ENCODE results near the gene SPOCK1. TPM values are rescaled to one million over a fixed set of nuclear protein-coding genes. Genes with fewer than 3 reads are reported as not detected.

The SPOCK1 gene
- total and polyA plus RNA-seq, 2 donors (not counting 3 experiments of a cell fraction or from before 2014, with no cell fraction given), result 144 to 280 TPM

DNA sequence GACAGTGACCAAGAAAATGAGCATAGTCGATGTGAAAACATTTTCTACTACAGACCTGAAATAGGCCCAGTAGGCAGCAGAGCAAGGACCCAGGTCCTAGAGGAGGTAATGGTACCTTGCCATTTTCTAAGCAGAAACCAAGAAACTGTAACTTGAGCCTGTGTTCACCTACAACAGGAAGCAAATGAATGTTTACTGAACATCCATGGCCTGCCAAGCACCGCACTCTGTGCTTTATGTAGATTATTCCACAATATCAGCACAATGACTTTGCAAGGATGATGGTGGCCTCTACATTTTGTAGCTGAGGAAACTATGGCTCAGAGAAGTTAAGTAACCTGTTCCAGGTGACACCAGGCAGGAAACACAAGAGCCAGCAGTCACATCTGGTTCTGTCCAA, 215.3 kb downstream of the SPOCK1 start:
- Histone ChIP-seq H3K27me3 (ENCODE audit: control insufficient read depth in 2 of 2, insufficient read depth in 2 of 2, low read length in 2 of 2) (no peaks in the 10 kb centered on the region), H3K4me2 (ENCODE audit: insufficient read depth, low read length) (no peak overlapping the region), H3K36me3 (ENCODE audit: control insufficient read depth in 2 of 2, extremely low read depth in 1 of 2, insufficient read depth in 2 of 2, low read length in 2 of 2) (no peaks in the 10 kb centered on the region), H3K4me1 (ENCODE audit: control insufficient read depth, extremely low read depth, insufficient read depth, low read length) (no peaks in the 10 kb centered on the region), H3K9ac (replicated peaks; ENCODE audit: extremely low read depth, insufficient read depth, low read length) (no peak overlapping the region), H3K27ac (ENCODE audit: insufficient read depth, low read depth, low read length) (no peak overlapping the region), H3K9me3 (replicated peaks; ENCODE audit: control insufficient read depth, insufficient read depth, low read length) (no peaks in the 10 kb centered on the region), H3K4me3 (replicated peaks in 1 of 3; ENCODE audit: insufficient read depth in 1 of 3, low read depth in 1 of 3, low read length in 3 of 3) (no peak overlapping the region), H4K20me1 (replicated peaks; ENCODE audit: control insufficient read depth, extremely low read depth, insufficient read depth, low read length) (no peaks in the 10 kb centered on the region), H3K9me1 (replicated peaks; ENCODE audit: control insufficient read depth, extremely low read depth, insufficient read depth, low read length) (no peaks in the 10 kb centered on the region), H2AFZ (ENCODE audit: low read depth, low read length) (no peak overlapping the region), H3K79me2 (ENCODE audit: control insufficient read depth, insufficient read depth, low read length) (peaks cover 31% of the 10 kb centered on the region)
- intact Hi-C loops (cut with micrococcal nuclease) (no loop called here), dilution Hi-C loops (cut with MboI; ENCODE audit: extremely low pct_ligation_motif_present, low sequenced_read_pairs) (no loop called here)
- TF ChIP-seq POLR2A (IDR thresholded peaks at IDR 0.05; ENCODE audit: low read depth, low read length), result no peak
- TF ChIP-seq JUN (IDR thresholded peaks at IDR 0.05; ENCODE audit: borderline replicate concordance, insufficient read depth, insufficient read length, low read depth), result no peak
- TF ChIP-seq, protein P1, sequence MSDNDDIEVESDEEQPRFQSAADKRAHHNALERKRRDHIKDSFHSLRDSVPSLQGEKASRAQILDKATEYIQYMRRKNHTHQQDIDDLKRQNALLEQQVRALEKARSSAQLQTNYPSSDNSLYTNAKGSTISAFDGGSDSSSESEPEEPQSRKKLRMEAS (IDR thresholded peaks at IDR 0.05; ENCODE audit: insufficient read depth, insufficient read length), result no peak
- TF ChIP-seq POLR2AphosphoS5 (IDR thresholded peaks at IDR 0.05; ENCODE audit: insufficient read depth, low read depth, low read length), result no peak
- TF ChIP-seq FOS (IDR thresholded peaks at IDR 0.05; ENCODE audit: borderline replicate concordance, insufficient read depth, low read length), result no peak
- TF ChIP-seq EZH2 (IDR thresholded peaks at IDR 0.05; ENCODE audit: borderline replicate concordance, low read depth, low read length, severe bottlenecking), result no peak
- FAIRE-seq, result no peak
- ChIA-PET POLR2A (no interaction called here), CTCF (no interaction called here)
- no TSS peak for BruUV-seq (replicated peaks)
- no peak for DNase-seq (ENCODE audit: low read depth, low spot score)

DNA sequence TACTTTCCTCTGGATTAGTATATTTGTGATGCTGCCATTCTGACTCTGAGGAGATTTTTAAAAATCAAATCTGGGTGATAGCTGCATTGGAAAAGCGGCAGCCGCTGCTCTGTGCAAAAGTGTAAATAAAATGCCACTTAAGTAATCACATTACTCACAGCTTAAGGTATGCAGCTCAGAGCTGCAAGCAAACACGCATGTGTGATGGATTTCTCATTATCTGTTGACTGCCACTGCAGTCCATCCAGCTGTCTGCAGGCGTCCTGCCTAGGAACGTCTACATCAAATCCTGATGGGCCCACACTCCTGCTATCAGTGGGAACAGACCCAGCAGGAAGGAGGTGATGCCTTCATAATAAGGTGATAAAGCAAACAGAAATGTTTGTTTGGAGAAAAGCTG, 216.9 kb downstream of the SPOCK1 start:
- no peaks in the 10 kb centered on the region for H3K36me3 ChIP-seq (ENCODE audit: control insufficient read depth in 2 of 2, extremely low read depth in 1 of 2, insufficient read depth in 2 of 2, low read length in 2 of 2)
- dilution Hi-C loops (cut with MboI; ENCODE audit: extremely low pct_ligation_motif_present, low sequenced_read_pairs), result no loop called here
- H4K20me1 ChIP-seq (replicated peaks; ENCODE audit: control insufficient read depth, extremely low read depth, insufficient read depth, low read length), result no peaks in the 10 kb centered on the region
- TF ChIP-seq, protein P1 (IDR thresholded peaks at IDR 0.05; ENCODE audit: insufficient read depth, insufficient read length), result no peak
- no TSS peak for BruUV-seq (replicated peaks)
- intact Hi-C loops (cut with micrococcal nuclease), result no loop called here
- H3K4me2 ChIP-seq (ENCODE audit: insufficient read depth, low read length), result no peak overlapping the region
- H3K4me3 ChIP-seq (replicated peaks in 1 of 3; ENCODE audit: insufficient read depth in 1 of 3, low read depth in 1 of 3, low read length in 3 of 3), result no peak overlapping the region
- no peak overlapping the region for H3K9ac ChIP-seq (replicated peaks; ENCODE audit: extremely low read depth, insufficient read depth, low read length)
- peak; percentile 21 for DNase-seq (ENCODE audit: low read depth, low spot score)
- ChIA-PET CTCF (interaction anchor here (1.0 to 1.7 kb wide), 3 partner anchors 11 to 38 kb away, joined by 3 to 8 read pairs (median 3); no protein-coding TSS in a partner anchor), POLR2A (no interaction called here)
- no peak overlapping the region for H2AFZ ChIP-seq (ENCODE audit: low read depth, low read length)
- no peaks in the 10 kb centered on the region for H3K27me3 ChIP-seq (ENCODE audit: control insufficient read depth in 2 of 2, insufficient read depth in 2 of 2, low read length in 2 of 2)
- no peaks in the 10 kb centered on the region for H3K9me1 ChIP-seq (replicated peaks; ENCODE audit: control insufficient read depth, extremely low read depth, insufficient read depth, low read length)
- H3K27ac ChIP-seq (ENCODE audit: insufficient read depth, low read depth, low read length), result no peak overlapping the region
- H3K4me1 ChIP-seq (ENCODE audit: control insufficient read depth, extremely low read depth, insufficient read depth, low read length), result no peaks in the 10 kb centered on the region
- FAIRE-seq, result no peak
- H3K9me3 ChIP-seq (replicated peaks; ENCODE audit: control insufficient read depth, insufficient read depth, low read length), result no peaks in the 10 kb centered on the region
- H3K79me2 ChIP-seq (ENCODE audit: control insufficient read depth, insufficient read depth, low read length), result peaks cover 31% of the 10 kb centered on the region

Measured in endothelial cell of umbilical vein (primary cell).